Raji (cell line): Measurements from ENCODE around the gene ZNF222.

Experiments used
- POLR2A ChIP-seq: IDR thresholded peaks from 2 replicates; pipeline ENCODE4 v1.6.1; 2011; ENCODE audit warnings: low read depth, low read length, control low read depth; ENCODE audit not compliant: insufficient read depth

The ZNF222 gene

GRCh38 chr19:44026622-44027021 lies 1.4 kb downstream of the ZNF222 start:
- TF ChIP-seq POLR2A, result no peak

DNA sequence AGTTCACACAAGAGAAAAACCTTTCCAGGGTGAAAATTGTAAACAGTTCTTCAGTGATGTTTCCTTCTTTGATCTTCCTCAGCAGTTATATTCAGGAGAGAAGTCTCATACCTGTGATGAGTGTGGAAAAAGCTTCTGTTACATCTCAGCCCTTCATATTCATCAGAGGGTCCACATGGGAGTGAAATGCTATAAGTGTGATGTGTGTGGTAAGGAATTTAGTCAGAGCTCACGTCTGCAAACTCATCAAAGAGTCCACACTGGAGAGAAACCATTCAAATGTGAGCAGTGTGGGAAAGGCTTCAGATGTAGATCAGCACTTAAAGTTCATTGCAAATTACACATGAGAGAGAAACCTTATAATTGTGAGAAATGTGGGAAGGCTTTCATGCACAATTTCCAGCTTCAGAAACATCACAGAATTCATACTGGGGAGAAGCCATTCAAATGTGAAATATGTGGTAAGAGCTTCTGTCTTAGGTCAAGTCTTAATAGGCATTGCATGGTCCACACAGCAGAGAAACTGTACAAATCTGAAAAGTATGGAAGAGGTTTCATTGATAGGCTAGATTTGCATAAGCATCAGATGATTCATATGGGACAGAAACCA lies 6.9 kb downstream of the ZNF222 start:
- no peak for TF ChIP-seq POLR2A

DNA sequence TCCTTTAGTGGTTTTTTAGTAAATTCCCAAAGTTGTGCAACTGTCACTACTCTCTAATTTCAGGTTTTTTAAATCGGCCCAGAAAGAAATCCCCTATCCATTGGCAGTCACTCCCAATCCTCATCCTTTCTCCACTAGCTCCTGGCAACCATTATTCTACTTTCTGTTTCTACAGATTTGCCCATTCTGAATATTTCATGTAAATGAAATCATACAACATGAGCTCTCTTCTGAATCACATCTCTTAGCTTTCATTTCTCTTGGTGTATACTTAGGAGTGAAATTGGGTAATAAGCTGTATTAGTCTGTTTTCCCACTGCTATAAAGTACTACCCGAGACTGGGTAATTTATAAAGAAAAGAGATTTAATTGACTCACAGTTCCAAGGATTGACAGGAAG lies 17.0 kb downstream of the ZNF222 start:
- TF ChIP-seq POLR2A, result no peak

GRCh38 chr19:44050740-44051649 lies 25.8 kb downstream of the ZNF222 start:
- no peak for TF ChIP-seq POLR2A

- no peak for TF ChIP-seq POLR2A
Measured at GRCh38 chr19:44051650-44052402, 26.6 kb downstream of the ZNF222 start, which contains the start of gene ZNF223. ZNF223 (plus strand) TSS chr19:44052036; CDS start chr19:44055177, 3,141 bp downstream.

- no peak for TF ChIP-seq POLR2A
Measured at GRCh38 chr19:44055870-44056269, 30.7 kb downstream of the ZNF222 start.

DNA sequence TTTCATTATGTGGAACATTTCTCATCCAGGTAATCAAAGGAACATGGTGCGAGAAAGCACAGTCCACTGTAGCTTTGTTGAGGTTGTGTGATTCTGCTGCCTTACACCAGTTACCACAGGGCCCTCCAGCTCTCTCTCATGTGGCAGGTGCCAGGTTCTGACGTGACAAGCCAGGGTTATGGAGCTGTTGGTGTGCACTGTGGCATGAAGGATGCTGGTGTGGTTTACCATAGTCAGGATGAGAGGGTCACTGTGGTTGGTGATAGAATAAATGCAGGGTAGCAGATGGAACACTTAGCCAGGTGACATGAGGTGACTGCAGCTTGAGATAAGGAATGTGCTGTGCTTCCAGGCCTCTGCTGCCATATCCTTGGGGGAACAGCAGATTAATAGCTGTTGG lies 34.0 kb downstream of the ZNF222 start:
- no peak for TF ChIP-seq POLR2A

DNA sequence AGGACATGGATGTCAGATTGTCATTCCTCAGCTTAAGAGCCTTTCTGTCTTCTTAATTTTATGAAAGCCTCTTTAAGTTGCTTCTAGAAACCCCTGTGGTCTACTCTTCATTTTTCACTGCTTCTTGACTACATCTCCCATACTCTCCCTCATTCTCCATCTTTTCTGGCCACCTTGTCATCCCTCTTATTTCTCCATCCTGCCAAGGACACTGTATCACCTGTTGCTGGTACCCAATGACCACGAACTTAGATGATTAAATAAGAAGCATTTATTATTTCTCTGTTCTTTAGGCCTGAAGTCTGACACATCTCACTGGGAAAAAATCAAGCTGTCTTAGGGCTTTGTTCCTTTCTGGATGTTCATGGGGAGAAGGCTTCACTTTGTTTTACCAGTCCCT lies 35.9 kb downstream of the ZNF222 start:
- TF ChIP-seq POLR2A, result no peak

- no peak for TF ChIP-seq POLR2A
Measured at GRCh38 chr19:44066305-44066704, 41.1 kb downstream of the ZNF222 start.

GRCh38 chr19:44069415-44069814 lies 44.2 kb downstream of the ZNF222 start:
- no peak for TF ChIP-seq POLR2A

DNA sequence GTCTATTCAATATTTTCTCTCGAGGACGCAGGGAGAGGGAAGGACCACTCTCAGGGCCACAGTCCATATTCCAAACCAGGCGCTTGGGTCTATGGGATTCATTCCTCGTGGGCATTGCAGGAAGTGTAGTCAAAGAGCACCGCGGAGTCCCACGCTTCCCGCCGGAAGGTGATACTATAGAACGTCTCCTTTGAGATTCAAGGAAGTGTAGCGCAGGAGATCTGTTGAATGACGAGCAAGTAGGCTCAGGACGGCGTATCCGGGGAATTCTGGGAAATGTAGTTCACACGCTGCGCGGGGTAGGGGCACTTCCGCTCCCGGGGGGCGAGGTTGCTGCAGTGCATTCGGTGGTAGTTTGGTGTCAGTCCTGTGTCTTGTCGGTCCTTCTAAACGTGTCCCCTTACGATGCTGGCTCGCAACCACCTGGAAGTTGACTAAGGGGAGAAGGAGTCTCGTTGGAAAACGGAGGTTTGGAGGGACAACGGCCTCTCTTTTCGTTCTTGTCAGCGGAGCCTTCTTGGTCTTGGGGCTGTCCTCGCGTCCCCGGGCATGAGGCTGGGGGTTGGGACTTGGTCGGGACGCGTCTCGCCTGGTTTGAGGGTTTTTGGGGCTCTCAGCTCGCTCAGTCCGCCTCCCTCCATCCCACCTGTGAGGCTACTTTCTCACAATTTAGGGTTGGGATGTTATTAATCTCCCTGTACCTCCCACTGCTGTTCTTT lies 46.8 kb downstream of the ZNF222 start, which contains the start of gene ZNF284:
Gene ZNF284, plus strand, starts transcription at position 336 of the 719 bp plus-strand sequence. CDS start 4,231 bp downstream, outside the sequence.
- TF ChIP-seq POLR2A, result no peak

- TF ChIP-seq POLR2A, result no peak
Measured at GRCh38 chr19:44072543-44073401, 47.6 kb downstream of the ZNF222 start.

- TF ChIP-seq POLR2A, result no peak
Measured at GRCh38 chr19:44076325-44076724, 51.1 kb downstream of the ZNF222 start.
